Activated B cell treated with CpG ODN at 0.5 μM for 24 hours (primary cell): Measurements from ENCODE around the gene PLPP7. TPM values are rescaled to one million over a fixed set of nuclear protein-coding genes. Genes with fewer than 3 reads are reported as not detected.

Experiments used
- ATAC-seq: fragments of 200-7000 bp; cut with Tn5 transposase; one replicate; pipeline ENCODE4 v1.10.0; 2021; ENCODE audit warnings: low read depth, mild to moderate bottlenecking, moderate library complexity
- CTCF ChIA-PET: fragments of 350-600 bp; sonication (Branson Sonifier 250); formaldehyde crosslinking; loops from one replicate; lab custom pipeline; 2021; ENCODE audit warnings: antibody characterized with exemption; lab: Charles Lee
- POLR2A ChIA-PET: fragments of 350-600 bp; sonication (Branson Sonifier 250); formaldehyde crosslinking; loops from one replicate; lab custom pipeline; 2021; ENCODE audit warnings: antibody characterized with exemption; lab: Charles Lee
- DNase-seq: peaks from one replicate; pipeline ENCODE4 v3.0.0; 2022
- H3K27ac Mint-ChIP-seq: one replicate; pipeline ENCODE4 v1.8.0; 2020; ENCODE audit warnings: mixed read lengths
- H3K27me3 Mint-ChIP-seq: one replicate; pipeline ENCODE4 v1.8.0; 2021; ENCODE audit warnings: mixed read lengths
- H3K36me3 Mint-ChIP-seq: one replicate; pipeline ENCODE4 v1.8.0; 2021; ENCODE audit warnings: low read depth, mixed read lengths
- H3K4me1 Mint-ChIP-seq: one replicate; pipeline ENCODE4 v1.8.0; 2021; ENCODE audit warnings: mixed read lengths
- H3K4me3 Mint-ChIP-seq: one replicate; pipeline ENCODE4 v1.8.0; 2020; ENCODE audit warnings: mild to moderate bottlenecking, mixed read lengths
- H3K9me3 Mint-ChIP-seq: one replicate; pipeline ENCODE4 v1.8.0; 2020; ENCODE audit warnings: mixed read lengths
- intact Hi-C: fragments of 100-400 bp; cut with micrococcal nuclease; formaldehyde crosslinking; loops from one replicate; pipeline ENCODE4 v1.15.1; 2024
- total RNA-seq: library from RNA; stranded (reverse); gene quantifications from 2 replicates; pipeline ENCODE4 v1.2.3, GENCODE V29; 2022
- TF ChIP-seq, protein P1 (sequence below): fragments of 200-600 bp; IDR thresholded peaks from one replicate; pipeline ENCODE4 v1.8.0; 2022; ENCODE audit warnings: antibody characterized with exemption, mild to moderate bottlenecking

Gene PLPP7
- total RNA-seq, 1 donor from 2014 or later: 0.53 TPM

DNA sequence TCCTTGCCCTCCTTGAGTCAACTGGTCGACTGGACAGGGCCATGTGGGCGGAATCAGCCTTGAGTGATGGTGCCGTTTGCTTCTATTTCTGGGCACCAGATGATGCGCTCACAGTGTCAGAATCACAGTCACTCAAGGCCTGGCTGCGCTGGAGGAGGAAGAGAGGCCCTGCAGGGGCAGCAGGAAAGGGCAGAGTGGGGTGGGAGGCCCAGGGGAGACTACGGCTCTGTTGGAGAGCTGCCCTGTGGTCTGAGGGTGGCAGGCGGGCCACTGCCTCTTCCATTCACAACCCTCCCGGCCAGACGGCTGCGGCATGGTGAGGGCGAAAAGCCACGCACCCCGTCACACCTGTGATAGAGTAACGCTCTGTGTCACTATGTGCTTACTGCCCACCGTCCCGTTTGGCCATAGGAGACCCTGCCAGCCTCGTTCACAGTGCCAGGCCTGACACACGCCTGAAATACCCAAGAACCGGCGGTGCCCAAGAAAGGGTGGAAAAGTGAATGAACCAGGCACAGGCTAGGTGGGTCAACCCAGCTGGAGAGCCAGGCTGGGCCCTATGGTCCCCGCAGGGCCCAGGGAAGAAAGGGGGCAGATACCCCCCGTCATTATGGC lies 9.9 kb downstream of the PLPP7 start:
- no peaks in the 10 kb centered on the region for H3K36me3 Mint-ChIP-seq
- DNase-seq (no peak), ATAC-seq (no peak)
- ChIA-PET POLR2A (no interaction called here), CTCF (no interaction called here)
- no peak overlapping the region for H3K4me3 Mint-ChIP-seq
- TF ChIP-seq, protein P1, sequence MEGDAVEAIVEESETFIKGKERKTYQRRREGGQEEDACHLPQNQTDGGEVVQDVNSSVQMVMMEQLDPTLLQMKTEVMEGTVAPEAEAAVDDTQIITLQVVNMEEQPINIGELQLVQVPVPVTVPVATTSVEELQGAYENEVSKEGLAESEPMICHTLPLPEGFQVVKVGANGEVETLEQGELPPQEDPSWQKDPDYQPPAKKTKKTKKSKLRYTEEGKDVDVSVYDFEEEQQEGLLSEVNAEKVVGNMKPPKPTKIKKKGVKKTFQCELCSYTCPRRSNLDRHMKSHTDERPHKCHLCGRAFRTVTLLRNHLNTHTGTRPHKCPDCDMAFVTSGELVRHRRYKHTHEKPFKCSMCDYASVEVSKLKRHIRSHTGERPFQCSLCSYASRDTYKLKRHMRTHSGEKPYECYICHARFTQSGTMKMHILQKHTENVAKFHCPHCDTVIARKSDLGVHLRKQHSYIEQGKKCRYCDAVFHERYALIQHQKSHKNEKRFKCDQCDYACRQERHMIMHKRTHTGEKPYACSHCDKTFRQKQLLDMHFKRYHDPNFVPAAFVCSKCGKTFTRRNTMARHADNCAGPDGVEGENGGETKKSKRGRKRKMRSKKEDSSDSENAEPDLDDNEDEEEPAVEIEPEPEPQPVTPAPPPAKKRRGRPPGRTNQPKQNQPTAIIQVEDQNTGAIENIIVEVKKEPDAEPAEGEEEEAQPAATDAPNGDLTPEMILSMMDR: no peak
- intact Hi-C loops: no loop called here
- H3K4me1 Mint-ChIP-seq: peaks cover 8% of the 10 kb centered on the region
- H3K27me3 Mint-ChIP-seq: peaks cover 3% of the 10 kb centered on the region
- no peak overlapping the region for H3K27ac Mint-ChIP-seq
- no peaks in the 10 kb centered on the region for H3K9me3 Mint-ChIP-seq

DNA sequence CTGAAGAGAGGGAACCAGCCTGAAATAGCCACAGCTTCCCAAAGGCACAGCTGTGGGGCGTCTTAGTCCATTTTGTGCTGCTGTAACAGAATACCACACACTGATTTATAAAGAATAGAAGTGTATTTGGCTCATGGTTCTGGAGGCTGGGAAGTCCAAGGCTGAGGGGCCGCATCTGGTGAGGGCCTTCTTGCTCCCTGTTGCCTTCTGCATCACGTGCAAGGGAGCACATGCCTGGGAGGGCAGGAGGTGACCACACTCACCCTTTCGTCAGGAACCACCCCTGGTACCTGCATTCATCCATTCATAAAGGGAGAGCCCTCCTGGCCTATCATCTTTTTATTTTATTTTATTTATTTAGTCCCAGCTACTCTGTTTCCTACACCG lies 10.4 kb downstream of the PLPP7 start:
- H3K36me3 Mint-ChIP-seq: no peaks in the 10 kb centered on the region
- intact Hi-C loops: no loop called here
- POLR2A ChIA-PET: no interaction called here
- DNase-seq: no peak
- H3K9me3 Mint-ChIP-seq: no peaks in the 10 kb centered on the region
- H3K27me3 Mint-ChIP-seq: peaks cover 3% of the 10 kb centered on the region
- H3K4me1 Mint-ChIP-seq: peaks cover 8% of the 10 kb centered on the region
- TF ChIP-seq, protein P1: no peak
- ATAC-seq: no peak
- no peak overlapping the region for H3K27ac Mint-ChIP-seq
- no peak overlapping the region for H3K4me3 Mint-ChIP-seq
- CTCF ChIA-PET: no interaction called here

DNA sequence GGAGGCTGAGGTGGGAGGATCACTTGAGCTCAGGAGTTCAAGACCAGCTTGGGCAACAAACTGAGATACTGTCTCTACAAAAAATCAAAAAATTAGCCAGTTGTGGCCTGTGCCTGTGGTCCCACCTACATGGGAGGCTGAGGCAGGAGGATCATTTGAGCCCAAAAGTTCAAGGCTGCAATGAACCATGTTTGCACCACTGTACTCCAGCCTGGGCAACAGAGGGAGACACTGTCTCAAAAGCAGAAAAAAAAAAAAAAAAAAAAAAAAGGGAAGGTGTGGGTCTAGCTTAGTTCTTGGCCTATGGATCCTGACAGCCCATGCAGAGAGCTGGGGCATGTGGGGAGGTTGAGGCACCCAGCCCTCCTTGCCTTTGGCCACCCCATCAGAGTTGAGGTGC lies 10.9 kb downstream of the PLPP7 start:
- Mint-ChIP-seq H3K4me3 (no peak overlapping the region), H3K9me3 (no peaks in the 10 kb centered on the region), H3K4me1 (peaks cover 8% of the 10 kb centered on the region), H3K27ac (no peak overlapping the region), H3K36me3 (no peaks in the 10 kb centered on the region), H3K27me3 (peaks cover 5% of the 10 kb centered on the region)
- TF ChIP-seq, protein P1: no peak
- ATAC-seq (no peak), DNase-seq (no peak)
- ChIA-PET POLR2A (interaction anchor here (0.6 kb wide), 1 partner anchor 285 kb away, joined by 3 read pairs; no protein-coding TSS in a partner anchor), CTCF (no interaction called here)
- intact Hi-C loops: no loop called here

DNA sequence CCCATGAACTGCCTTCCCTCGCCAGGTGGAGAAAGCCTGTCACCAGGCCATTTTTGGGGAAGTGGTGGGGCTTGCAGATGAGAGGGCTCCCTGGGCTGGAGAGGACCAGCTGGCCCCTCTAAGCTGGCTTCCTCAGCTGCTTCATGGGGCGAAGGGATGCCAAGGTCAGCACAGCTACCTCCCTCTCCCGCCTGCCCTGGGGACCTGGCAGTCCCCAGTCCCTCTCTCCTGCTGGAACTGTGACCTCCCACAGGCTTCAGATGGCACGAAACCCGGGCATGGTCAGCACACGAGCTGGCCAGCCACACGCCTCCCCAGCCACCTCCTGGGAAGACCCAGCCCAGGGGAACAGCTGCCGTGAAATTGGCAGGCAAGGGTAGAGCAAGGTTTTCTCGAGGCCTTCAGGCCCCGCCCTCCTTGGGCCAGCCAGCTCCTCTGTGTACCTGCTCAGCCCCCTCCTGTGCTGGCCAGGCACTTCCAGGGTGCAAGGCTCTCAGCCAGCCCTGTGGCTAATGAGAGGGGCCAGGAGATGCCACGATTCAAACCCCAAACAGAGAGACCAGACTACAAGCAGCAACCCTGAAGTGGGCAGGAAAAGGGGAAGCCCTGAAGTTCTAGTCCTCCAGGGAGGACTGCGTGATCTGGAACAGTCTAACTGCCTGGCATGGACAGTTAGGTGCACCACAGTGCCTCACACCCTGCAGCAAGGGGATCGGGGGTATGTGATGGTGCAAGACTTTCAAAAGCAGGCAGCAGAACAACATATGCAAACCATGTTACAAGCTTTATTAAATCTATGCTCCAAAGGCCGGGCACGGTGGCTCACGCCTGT lies 12.9 kb downstream of the PLPP7 start:
- H3K4me1 Mint-ChIP-seq: peaks cover 8% of the 10 kb centered on the region
- intact Hi-C loops: no loop called here
- CTCF ChIA-PET: interaction anchor here (0.8 kb wide), 1 partner anchor 34 kb away, joined by 3 read pairs; no protein-coding TSS in a partner anchor
- POLR2A ChIA-PET: no interaction called here
- ATAC-seq: no peak
- DNase-seq: no peak
- no peak overlapping the region for H3K27ac Mint-ChIP-seq
- peaks cover 2% of the 10 kb centered on the region for H3K27me3 Mint-ChIP-seq
- no peaks in the 10 kb centered on the region for H3K36me3 Mint-ChIP-seq
- TF ChIP-seq, protein P1: no peak
- H3K4me3 Mint-ChIP-seq: no peak overlapping the region
- no peaks in the 10 kb centered on the region for H3K9me3 Mint-ChIP-seq
